Endothelial cell of umbilical vein (primary cell): ENCODE data around the gene PIGZ. TPM values are rescaled to one million over a fixed set of nuclear protein-coding genes. Genes with fewer than 3 reads are reported as not detected.

Experiments used
- BruUV-seq: library from RNA; stranded (reverse); fragments of 400-500 nt; replicated peaks from 2 replicates; lab custom pipeline; 2021; lab: Mats Ljungman, UMichigan
- CTCF ChIA-PET: fragments of 300-600, 350-600 bp; sonication (Branson Sonifier 250); formaldehyde crosslinking; loops from one replicate; lab custom pipeline; 2021; ENCODE audit warnings: antibody characterized with exemption, inconsistent platforms; lab: Charles Lee
- POLR2A ChIA-PET: fragments of 300-600, 350-600 bp; sonication (Branson Sonifier 250); formaldehyde crosslinking; loops from one replicate; lab custom pipeline; 2021; ENCODE audit warnings: antibody characterized with exemption, inconsistent platforms; lab: Charles Lee
- DNase-seq: peaks from one replicate; pipeline ENCODE4 v3.0.0-alpha.2; 2011; ENCODE audit warnings: low read depth, low spot score
- FAIRE-seq: peaks from 2 replicates; lab custom pipeline; 2011; peaks lifted over from hg19 to GRCh38; lab: Jason Lieb, UNC
- H2AFZ ChIP-seq: 2 replicates; pipeline ENCODE4 v1.6.0; 2012; ENCODE audit warnings: low read depth, low read length, control low read depth, inconsistent platforms
- H3K27ac ChIP-seq: 2 replicates; pipeline ENCODE4 v1.5.1; 2011; ENCODE audit warnings: low read depth, mild to moderate bottlenecking, control low read depth, low read length, moderate library complexity; ENCODE audit not compliant: insufficient read depth
- H3K27me3 ChIP-seq, 2 experiments: 2 replicates each; pipeline versions ENCODE4 v1.6.0 to v1.6.1; 2011; ENCODE audit warnings: low read length in 2 of 2, mixed read lengths in 1 of 2; ENCODE audit not compliant: control insufficient read depth in 2 of 2, insufficient read depth in 2 of 2
- H3K36me3 ChIP-seq, 2 experiments: 2 replicates in 1 of 2; 3 replicates in 1 of 2; pipeline ENCODE4 v1.5.1; 2011; ENCODE audit warnings: low read length in 2 of 2, mild to moderate bottlenecking in 1 of 2, moderate library complexity in 1 of 2; ENCODE audit not compliant: control insufficient read depth in 2 of 2, insufficient read depth in 2 of 2; ENCODE audit errors: extremely low read depth in 1 of 2
- H3K4me1 ChIP-seq: 3 replicates; pipeline ENCODE4 v1.5.1; 2011; ENCODE audit warnings: mild to moderate bottlenecking, low read length; ENCODE audit not compliant: control insufficient read depth, insufficient read depth; ENCODE audit errors: extremely low read depth
- H3K4me2 ChIP-seq: 2 replicates; pipeline ENCODE4 v1.6.1; 2011; ENCODE audit warnings: low read length, control low read depth, mixed read lengths; ENCODE audit not compliant: insufficient read depth
- H3K4me3 ChIP-seq, 3 experiments: fragments of 200-600 bp in 1 of 3; sonication (generic), shearing (Covaris generic) in 1 of 3; replicated peaks in 1 of 3; 2 replicates each; pipeline ENCODE4 v1.5.1; 2011 to 2016; ENCODE audit warnings: control low read depth in 3 of 3, low read length in 3 of 3, mild to moderate bottlenecking in 2 of 3, inconsistent platforms in 1 of 3, low read depth in 1 of 3, moderate library complexity in 1 of 3; ENCODE audit not compliant: insufficient read depth in 1 of 3
- H3K79me2 ChIP-seq: 2 replicates; pipeline ENCODE4 v1.6.0; 2012; ENCODE audit warnings: low read length, inconsistent platforms; ENCODE audit not compliant: control insufficient read depth, insufficient read depth
- H3K9ac ChIP-seq: replicated peaks from 2 replicates; pipeline ENCODE3; 2011; ENCODE audit warnings: low read length, control low read depth; ENCODE audit not compliant: insufficient read depth; ENCODE audit errors: extremely low read depth
- H3K9me1 ChIP-seq: replicated peaks from 3 replicates; pipeline ENCODE4 v1.6.0; 2011; ENCODE audit warnings: mild to moderate bottlenecking, low read length; ENCODE audit not compliant: control insufficient read depth, insufficient read depth; ENCODE audit errors: extremely low read depth
- H3K9me3 ChIP-seq: replicated peaks from 2 replicates; pipeline ENCODE4 v1.5.1; 2012; ENCODE audit warnings: low read length, inconsistent platforms; ENCODE audit not compliant: control insufficient read depth, insufficient read depth
- H4K20me1 ChIP-seq: replicated peaks from 2 replicates; pipeline ENCODE3; 2011; ENCODE audit warnings: mild to moderate bottlenecking, low read length; ENCODE audit not compliant: control insufficient read depth, insufficient read depth; ENCODE audit errors: extremely low read depth
- EZH2 ChIP-seq: IDR thresholded peaks from 2 replicates; pipeline ENCODE4 v1.6.1; 2012; ENCODE audit warnings: borderline replicate concordance, low read depth, mild to moderate bottlenecking, moderate library complexity, low read length, inconsistent platforms; ENCODE audit not compliant: severe bottlenecking
- FOS ChIP-seq: IDR thresholded peaks from 2 replicates; pipeline ENCODE4 v1.6.1; 2011; ENCODE audit warnings: mild to moderate bottlenecking, low read length, moderate library complexity, borderline replicate concordance; ENCODE audit not compliant: insufficient read depth
- GATA2 ChIP-seq: IDR thresholded peaks from 2 replicates; pipeline ENCODE4 v1.7.0; 2011; ENCODE audit warnings: low read depth, mild to moderate bottlenecking, moderate library complexity, mixed read lengths, low read length; ENCODE audit not compliant: insufficient read length, insufficient read depth
- JUN ChIP-seq: IDR thresholded peaks from 2 replicates; pipeline ENCODE4 v1.6.1; 2011; ENCODE audit warnings: borderline replicate concordance, low read depth; ENCODE audit not compliant: insufficient read length, insufficient read depth
- MYC ChIP-seq: IDR thresholded peaks from one replicate; pipeline ENCODE4 v1.6.1; 2011; ENCODE audit warnings: mild to moderate bottlenecking, low read depth, low read length
- POLR2A ChIP-seq: IDR thresholded peaks from 2 replicates; pipeline ENCODE4 v1.6.1; 2012; ENCODE audit warnings: low read depth, mild to moderate bottlenecking, control low read depth, low read length
- POLR2AphosphoS5 ChIP-seq: IDR thresholded peaks from 2 replicates; pipeline ENCODE4 v1.6.1; 2012; ENCODE audit warnings: low read depth, mild to moderate bottlenecking, control low read depth, low read length, moderate library complexity; ENCODE audit not compliant: insufficient read depth
- dilution Hi-C: fragments of 300-500 bp; cut with MboI; formaldehyde crosslinking; loops from one replicate; pipeline ENCODE4 v1.15.0; 2019; ENCODE audit warnings: low sequenced_read_pairs; ENCODE audit not compliant: extremely low pct_ligation_motif_present
- intact Hi-C: fragments of 100-400 bp; cut with micrococcal nuclease; formaldehyde crosslinking; loops from one replicate; pipeline ENCODE4 v1.10.0; 2022
- polyA plus RNA-seq, 4 experiments: library from polyadenylated mRNA; depleted of rRNA in 3 of 4; stranded (reverse) in 3 of 4; unstranded in 1 of 4; fragments of >200 nt; gene quantifications; 2 replicates each; pipeline versions ENCODE4 v1.2.1 to v1.2.3, GENCODE V29; 2011 to 2012; ENCODE audit warnings: missing spikeins in 1 of 4
- total RNA-seq: library from RNA; stranded (reverse); gene quantifications from 2 replicates; pipeline ENCODE4 v1.2.3, GENCODE V29; 2021
- TF ChIP-seq, protein P1 (sequence below), 2 donors: IDR thresholded peaks; 1 replicate in 1 of 2; 2 replicates in 1 of 2; pipeline ENCODE4 v1.5.1; 2011; ENCODE audit warnings: low read length in 2 of 2, mild to moderate bottlenecking in 2 of 2, moderate library complexity in 2 of 2, control low read depth in 1 of 2, inconsistent platforms in 1 of 2, low read depth in 1 of 2; ENCODE audit not compliant: insufficient read depth in 1 of 2; ENCODE audit errors: extremely low read depth in 1 of 2
- TF ChIP-seq, protein P2 (sequence below): IDR thresholded peaks from 2 replicates; pipeline ENCODE4 v1.6.1; 2011; ENCODE audit not compliant: insufficient read depth, insufficient read length

The PIGZ gene
- total and polyA plus RNA-seq, 2 donors (not counting 3 experiments of a cell fraction or from before 2014, with no cell fraction given), result 6.0 to 6.5 TPM

- Histone ChIP-seq H3K9me3 (no peaks in the 10 kb centered on the region), H3K27me3 (peaks cover 0 to 5% of the 10 kb centered on the region in 2 experiments), H3K9ac (no peak overlapping the region), H3K27ac (no peak overlapping the region), H3K36me3 (no peaks in the 10 kb centered on the region), H3K9me1 (no peaks in the 10 kb centered on the region), H3K4me1 (no peaks in the 10 kb centered on the region), H3K79me2 (no peaks in the 10 kb centered on the region), H4K20me1 (no peaks in the 10 kb centered on the region), H3K4me3 (no peak overlapping the region), H2AFZ (no peak overlapping the region), H3K4me2 (no peak overlapping the region)
- POLR2A ChIA-PET, result no interaction called here
- no peak for DNase-seq
- CTCF ChIA-PET, result no interaction called here
- BruUV-seq, result no TSS peak
- FAIRE-seq, result no peak
- dilution Hi-C loops, result no loop called here
- TF ChIP-seq, protein P1, sequence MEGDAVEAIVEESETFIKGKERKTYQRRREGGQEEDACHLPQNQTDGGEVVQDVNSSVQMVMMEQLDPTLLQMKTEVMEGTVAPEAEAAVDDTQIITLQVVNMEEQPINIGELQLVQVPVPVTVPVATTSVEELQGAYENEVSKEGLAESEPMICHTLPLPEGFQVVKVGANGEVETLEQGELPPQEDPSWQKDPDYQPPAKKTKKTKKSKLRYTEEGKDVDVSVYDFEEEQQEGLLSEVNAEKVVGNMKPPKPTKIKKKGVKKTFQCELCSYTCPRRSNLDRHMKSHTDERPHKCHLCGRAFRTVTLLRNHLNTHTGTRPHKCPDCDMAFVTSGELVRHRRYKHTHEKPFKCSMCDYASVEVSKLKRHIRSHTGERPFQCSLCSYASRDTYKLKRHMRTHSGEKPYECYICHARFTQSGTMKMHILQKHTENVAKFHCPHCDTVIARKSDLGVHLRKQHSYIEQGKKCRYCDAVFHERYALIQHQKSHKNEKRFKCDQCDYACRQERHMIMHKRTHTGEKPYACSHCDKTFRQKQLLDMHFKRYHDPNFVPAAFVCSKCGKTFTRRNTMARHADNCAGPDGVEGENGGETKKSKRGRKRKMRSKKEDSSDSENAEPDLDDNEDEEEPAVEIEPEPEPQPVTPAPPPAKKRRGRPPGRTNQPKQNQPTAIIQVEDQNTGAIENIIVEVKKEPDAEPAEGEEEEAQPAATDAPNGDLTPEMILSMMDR (IDR thresholded peaks at IDR 0.05; ENCODE audit: extremely low read depth in 1 of 2, insufficient read depth in 1 of 2, low read depth in 1 of 2, low read length in 2 of 2), result no peak
- TF ChIP-seq POLR2AphosphoS5, result no peak
- no peak for TF ChIP-seq FOS
- TF ChIP-seq, protein P2, sequence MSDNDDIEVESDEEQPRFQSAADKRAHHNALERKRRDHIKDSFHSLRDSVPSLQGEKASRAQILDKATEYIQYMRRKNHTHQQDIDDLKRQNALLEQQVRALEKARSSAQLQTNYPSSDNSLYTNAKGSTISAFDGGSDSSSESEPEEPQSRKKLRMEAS, result no peak
- no peak for TF ChIP-seq GATA2
- no peak for TF ChIP-seq EZH2
- no peak for TF ChIP-seq JUN
- no peak for TF ChIP-seq MYC
- TF ChIP-seq POLR2A, result no peak
- intact Hi-C loops, result no loop called here
These were observed 45.4 kb upstream of the PIGZ start for GRCh38 chr3:197014024-197014423.
